Liver (tissue), 3 donors: Measurements from ENCODE around the gene PYROXD2.

Experiments
- CTCF ChIP-seq: fragments of 150-350 bp; IDR thresholded peaks from 2 replicates; pipeline ENCODE4 v1.5.1; 2017; ENCODE audit warnings: improper control_type of control experiment, low read depth, low read length; ENCODE audit not compliant: missing input control
- FOXA1 ChIP-seq: IDR thresholded peaks from 2 replicates; pipeline ENCODE4 v1.6.1; 2016; ENCODE audit warnings: antibody characterized with exemption
- GABPA ChIP-seq, 2 donors: IDR thresholded peaks in 1 of 2; conservative IDR thresholded peaks in 1 of 2; 2 replicates each; pipeline ENCODE4 v1.6.1; 2016; ENCODE audit warnings: antibody characterized with exemption in 2 of 2, mild to moderate bottlenecking in 1 of 2, moderate library complexity in 1 of 2
- JUND ChIP-seq, 2 donors: IDR thresholded peaks; 2 replicates each; pipeline ENCODE4 v1.6.1; 2016; ENCODE audit warnings: antibody characterized with exemption in 2 of 2
- RAD21 ChIP-seq, 2 donors: IDR thresholded peaks; 2 replicates each; pipeline ENCODE4 v1.6.1; 2016; ENCODE audit warnings: antibody characterized with exemption in 2 of 2, mild to moderate bottlenecking in 2 of 2
- RXRA ChIP-seq, 2 donors: IDR thresholded peaks; 2 replicates each; pipeline ENCODE4 v1.6.1; 2017 to 2018; ENCODE audit warnings: antibody characterized with exemption in 2 of 2, mild to moderate bottlenecking in 1 of 2
- SP1 ChIP-seq: IDR thresholded peaks from 2 replicates; pipeline ENCODE4 v1.6.1; 2018; ENCODE audit warnings: antibody characterized with exemption, mild to moderate bottlenecking
- TAF1 ChIP-seq: conservative IDR thresholded peaks from 2 replicates; pipeline ENCODE4 v1.6.1; 2016; ENCODE audit warnings: antibody characterized with exemption, mild to moderate bottlenecking
- YY1 ChIP-seq: IDR thresholded peaks from 2 replicates; pipeline ENCODE4 v1.6.1; 2016; ENCODE audit warnings: antibody characterized with exemption, mild to moderate bottlenecking
- ZBTB33 ChIP-seq: IDR thresholded peaks from 2 replicates; pipeline ENCODE4 v1.6.1; 2016; ENCODE audit warnings: antibody characterized with exemption
- TF ChIP-seq, protein P1 (sequence below): IDR thresholded peaks from 2 replicates; pipeline ENCODE4 v1.6.1; 2016; ENCODE audit warnings: antibody characterized with exemption
- TF ChIP-seq, protein P2 (sequence below): IDR thresholded peaks from 2 replicates; pipeline ENCODE4 v1.6.1; 2016; ENCODE audit warnings: antibody characterized with exemption, mild to moderate bottlenecking
- donor health status: healthy.
- donor health status: healthy.

DNA sequence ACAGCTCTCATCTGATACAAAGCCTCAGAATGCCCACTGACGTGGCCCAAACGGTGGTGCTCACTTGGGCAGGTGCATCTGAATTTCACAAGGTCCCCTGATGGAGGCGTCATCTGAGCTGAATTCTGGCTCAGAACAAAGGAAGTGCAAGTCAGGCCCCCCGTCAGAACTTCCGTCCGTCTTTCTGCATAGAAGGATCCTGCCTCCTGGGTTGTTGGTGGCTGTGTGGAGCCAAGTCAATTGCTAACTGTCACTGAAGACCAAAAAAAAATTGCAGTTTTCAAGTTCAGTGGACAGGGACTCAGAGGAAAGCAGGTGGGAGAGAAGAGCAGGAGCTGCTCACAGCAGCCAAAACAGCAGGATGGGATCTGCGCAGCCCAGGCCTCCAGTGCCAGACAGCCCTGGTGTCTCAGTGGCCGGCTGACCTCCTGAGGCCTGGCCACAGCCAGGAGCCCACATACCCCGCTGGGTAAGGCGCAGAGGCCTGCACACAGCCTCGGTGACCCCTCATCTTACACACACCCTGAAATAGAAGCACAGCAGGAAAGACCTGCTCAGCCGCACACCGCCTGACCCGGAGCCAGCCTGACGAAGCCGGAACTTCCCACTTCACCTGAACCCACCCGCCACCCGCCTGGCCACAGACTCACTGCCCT is 49.4 kb downstream of the PYROXD2 start:
- no peak for TF ChIP-seq TAF1
- TF ChIP-seq CTCF, result no peak
- TF ChIP-seq RAD21 (IDR thresholded peaks at IDR 0.05), result no peak
- no peak for TF ChIP-seq ZBTB33
- TF ChIP-seq YY1, result no peak
- TF ChIP-seq SP1, result no peak
- no peak for TF ChIP-seq RXRA (IDR thresholded peaks at IDR 0.05)
- no peak for TF ChIP-seq JUND (IDR thresholded peaks at IDR 0.05)
- no peak for TF ChIP-seq GABPA (IDR thresholded peaks at IDR 0.05 in 1 of 2, conservative IDR thresholded peaks at IDR 0.05 in 1 of 2)
- TF ChIP-seq, protein P1, sequence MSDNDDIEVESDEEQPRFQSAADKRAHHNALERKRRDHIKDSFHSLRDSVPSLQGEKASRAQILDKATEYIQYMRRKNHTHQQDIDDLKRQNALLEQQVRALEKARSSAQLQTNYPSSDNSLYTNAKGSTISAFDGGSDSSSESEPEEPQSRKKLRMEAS, result no peak
- TF ChIP-seq FOXA1, result no peak
- TF ChIP-seq, protein P2, sequence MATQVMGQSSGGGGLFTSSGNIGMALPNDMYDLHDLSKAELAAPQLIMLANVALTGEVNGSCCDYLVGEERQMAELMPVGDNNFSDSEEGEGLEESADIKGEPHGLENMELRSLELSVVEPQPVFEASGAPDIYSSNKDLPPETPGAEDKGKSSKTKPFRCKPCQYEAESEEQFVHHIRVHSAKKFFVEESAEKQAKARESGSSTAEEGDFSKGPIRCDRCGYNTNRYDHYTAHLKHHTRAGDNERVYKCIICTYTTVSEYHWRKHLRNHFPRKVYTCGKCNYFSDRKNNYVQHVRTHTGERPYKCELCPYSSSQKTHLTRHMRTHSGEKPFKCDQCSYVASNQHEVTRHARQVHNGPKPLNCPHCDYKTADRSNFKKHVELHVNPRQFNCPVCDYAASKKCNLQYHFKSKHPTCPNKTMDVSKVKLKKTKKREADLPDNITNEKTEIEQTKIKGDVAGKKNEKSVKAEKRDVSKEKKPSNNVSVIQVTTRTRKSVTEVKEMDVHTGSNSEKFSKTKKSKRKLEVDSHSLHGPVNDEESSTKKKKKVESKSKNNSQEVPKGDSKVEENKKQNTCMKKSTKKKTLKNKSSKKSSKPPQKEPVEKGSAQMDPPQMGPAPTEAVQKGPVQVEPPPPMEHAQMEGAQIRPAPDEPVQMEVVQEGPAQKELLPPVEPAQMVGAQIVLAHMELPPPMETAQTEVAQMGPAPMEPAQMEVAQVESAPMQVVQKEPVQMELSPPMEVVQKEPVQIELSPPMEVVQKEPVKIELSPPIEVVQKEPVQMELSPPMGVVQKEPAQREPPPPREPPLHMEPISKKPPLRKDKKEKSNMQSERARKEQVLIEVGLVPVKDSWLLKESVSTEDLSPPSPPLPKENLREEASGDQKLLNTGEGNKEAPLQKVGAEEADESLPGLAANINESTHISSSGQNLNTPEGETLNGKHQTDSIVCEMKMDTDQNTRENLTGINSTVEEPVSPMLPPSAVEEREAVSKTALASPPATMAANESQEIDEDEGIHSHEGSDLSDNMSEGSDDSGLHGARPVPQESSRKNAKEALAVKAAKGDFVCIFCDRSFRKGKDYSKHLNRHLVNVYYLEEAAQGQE, result no peak
